Ecto neural progenitor cell (in vitro differentiated cells): ENCODE measurements around the gene CYP4A22.
"Not testable (repeated sequence)": the region's sequence is repeated elsewhere in the genome, so short reads cannot be mapped to it uniquely, and the experiment has no call there.

ENCODE experiments used
- DNase-seq: peaks from one replicate; pipeline ENCODE4 v3.0.0-alpha.2; 2018; ENCODE audit warnings: low spot score

Gene CYP4A22, protein sequence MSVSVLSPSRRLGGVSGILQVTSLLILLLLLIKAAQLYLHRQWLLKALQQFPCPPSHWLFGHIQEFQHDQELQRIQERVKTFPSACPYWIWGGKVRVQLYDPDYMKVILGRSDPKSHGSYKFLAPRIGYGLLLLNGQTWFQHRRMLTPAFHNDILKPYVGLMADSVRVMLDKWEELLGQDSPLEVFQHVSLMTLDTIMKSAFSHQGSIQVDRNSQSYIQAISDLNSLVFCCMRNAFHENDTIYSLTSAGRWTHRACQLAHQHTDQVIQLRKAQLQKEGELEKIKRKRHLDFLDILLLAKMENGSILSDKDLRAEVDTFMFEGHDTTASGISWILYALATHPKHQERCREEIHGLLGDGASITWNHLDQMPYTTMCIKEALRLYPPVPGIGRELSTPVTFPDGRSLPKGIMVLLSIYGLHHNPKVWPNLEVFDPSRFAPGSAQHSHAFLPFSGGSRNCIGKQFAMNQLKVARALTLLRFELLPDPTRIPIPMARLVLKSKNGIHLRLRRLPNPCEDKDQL

DNA sequence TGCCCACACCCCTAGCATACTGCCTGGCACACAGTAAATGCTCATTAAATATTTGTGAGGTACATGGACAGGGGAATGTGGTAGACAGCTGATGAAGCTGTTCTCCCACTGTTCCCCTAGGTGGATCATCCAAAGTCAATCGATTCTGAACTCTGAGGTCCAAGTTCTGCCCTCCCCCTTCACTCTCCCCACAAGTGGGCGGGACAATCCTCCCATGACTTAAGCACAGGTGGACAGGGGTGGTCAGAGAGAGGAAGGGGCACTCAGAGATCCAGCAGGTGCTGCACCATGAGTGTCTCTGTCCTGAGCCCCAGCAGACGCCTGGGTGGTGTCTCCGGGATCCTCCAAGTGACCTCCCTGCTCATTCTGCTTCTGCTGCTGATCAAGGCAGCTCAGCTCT, at the start of gene CYP4A22:
TSS of gene CYP4A22 (plus strand) at position 244 of the 400 bp plus-strand sequence. CDS start at position 289, 45 bp downstream.
- no peak for DNase-seq

- DNase-seq: not testable (repeated sequence)
These were observed 47.9 kb upstream of the CYP4A22 start for GRCh38 chr1:47089356-47089755.

DNA sequence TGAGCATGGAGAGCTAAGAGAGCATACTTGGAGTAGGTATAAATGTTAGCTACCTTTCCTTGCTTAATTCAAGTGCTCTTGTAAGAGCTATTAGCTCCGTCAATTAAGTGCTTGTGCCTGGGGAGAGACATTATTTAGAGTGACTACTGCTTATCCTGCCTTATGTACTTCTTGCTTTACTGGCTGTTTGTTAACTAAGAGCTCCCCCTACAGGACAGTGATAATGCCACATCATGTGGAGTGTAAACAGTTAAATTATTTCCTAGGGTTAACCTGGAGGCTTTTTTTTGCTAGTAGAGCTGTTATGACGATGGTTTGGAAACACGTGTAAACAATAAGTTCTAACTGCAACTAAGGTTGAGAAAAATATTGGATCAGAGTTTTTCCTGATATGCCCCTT, 45.8 kb upstream of the CYP4A22 start:
- not testable (repeated sequence) for DNase-seq

DNA sequence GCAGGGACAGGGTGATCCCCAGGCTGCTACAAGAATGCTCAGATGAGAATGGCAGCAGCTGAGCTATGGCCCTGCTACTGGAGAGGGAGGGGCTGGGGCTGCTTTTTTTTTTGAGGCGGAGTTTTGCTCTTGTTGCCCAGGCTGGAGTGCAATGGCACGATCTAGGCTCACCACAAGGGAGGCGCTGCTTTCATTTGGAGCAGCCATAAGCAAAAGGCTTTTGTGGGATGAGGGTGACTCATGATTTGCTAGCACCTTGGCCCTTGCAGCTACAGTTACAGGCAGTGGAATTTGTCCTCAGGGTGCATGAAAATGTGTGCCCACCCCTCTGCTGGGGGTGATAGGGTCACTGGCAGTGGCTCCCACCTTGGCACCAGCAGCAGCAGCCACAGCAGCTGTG, 32.4 kb upstream of the CYP4A22 start:
- DNase-seq: no peak

DNA sequence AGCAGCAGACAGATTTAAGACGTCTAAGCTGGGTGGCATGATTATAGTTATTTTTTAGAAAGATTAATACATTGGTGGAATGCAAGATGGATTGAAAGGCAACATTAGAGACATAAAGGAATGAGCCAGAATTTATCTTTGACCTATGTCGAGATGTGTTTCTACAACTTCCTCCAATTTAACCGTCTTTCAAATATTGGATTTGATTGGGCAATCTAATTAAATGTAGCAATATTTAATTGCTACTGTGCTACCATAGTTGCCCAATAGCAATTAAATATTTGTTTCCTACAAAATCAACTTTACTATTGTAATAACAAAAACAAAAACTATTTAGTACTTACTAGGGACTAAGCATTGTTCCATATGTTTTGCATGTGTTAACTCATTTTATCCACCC, 30.4 kb upstream of the CYP4A22 start:
- no peak for DNase-seq

DNA sequence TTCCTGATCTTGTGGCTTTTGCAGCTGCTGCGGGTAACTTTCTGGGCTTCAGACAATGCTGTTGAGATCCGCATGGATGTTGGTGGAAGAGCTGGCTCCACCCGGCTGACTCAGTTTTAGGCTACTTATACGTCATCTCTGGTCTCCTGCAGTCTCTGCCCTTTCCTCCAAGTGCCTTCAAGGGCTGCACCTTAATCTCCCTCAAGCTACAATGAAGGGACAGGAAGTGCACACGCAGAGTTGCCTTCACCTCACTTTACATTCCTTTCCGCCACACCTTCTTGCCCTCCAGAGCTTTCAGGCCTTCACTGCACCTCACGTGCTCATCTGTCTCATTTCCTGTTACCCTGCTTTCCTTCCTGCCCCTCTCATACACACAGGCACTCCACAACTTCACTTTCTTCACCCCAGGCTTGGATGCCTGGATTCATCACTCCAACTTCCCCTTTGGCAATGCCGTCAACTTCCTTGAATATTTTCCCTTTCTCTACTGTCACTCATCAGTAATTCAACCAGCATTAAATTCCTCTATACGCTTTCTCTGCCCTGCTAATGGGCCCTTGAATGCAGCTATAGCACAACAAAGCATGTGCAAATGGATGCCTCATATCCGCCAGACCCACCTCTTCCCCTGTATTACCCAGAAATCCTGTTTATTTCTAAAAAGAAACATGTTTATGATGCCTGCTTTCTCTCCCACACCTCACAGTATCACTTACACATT, 29.2 kb upstream of the CYP4A22 start:
- DNase-seq: not testable (repeated sequence)

GRCh38 chr1:47109482-47109881, 27.8 kb upstream of the CYP4A22 start:
- DNase-seq: not testable (repeated sequence)

- DNase-seq: no peak
These were observed 24.1 kb upstream of the CYP4A22 start for GRCh38 chr1:47113178-47113577.

- DNase-seq: not testable (repeated sequence)
These were observed 16.2 kb upstream of the CYP4A22 start for GRCh38 chr1:47121039-47121438.

GRCh38 chr1:47124834-47125233, 12.4 kb upstream of the CYP4A22 start:
- not testable (repeated sequence) for DNase-seq

DNA sequence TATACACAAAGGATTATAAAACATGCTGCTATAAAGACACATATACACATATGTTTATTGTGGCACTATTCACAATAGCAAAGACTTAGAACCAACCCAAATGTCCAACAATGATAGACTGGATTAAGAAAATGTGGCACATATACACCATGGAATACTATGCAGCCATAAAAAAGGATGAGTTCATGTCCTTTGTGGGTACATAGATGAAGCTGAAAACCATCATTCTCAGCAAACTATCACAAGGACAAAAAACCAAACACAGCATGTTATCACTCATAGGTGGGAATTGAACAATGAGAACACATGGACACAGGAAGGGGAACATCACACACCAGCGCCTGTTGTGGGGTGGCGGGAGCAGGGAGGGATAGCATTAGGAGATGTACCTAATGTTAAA, 10.2 kb upstream of the CYP4A22 start:
- not testable (repeated sequence) for DNase-seq

GRCh38 chr1:47128221-47128620, 9.0 kb upstream of the CYP4A22 start:
- no peak for DNase-seq

GRCh38 chr1:47128854-47129253, 8.4 kb upstream of the CYP4A22 start:
- DNase-seq: not testable (repeated sequence)

- DNase-seq: not testable (repeated sequence)
These were observed 7.6 kb upstream of the CYP4A22 start for GRCh38 chr1:47129489-47130230.

- not testable (repeated sequence) for DNase-seq
These were observed 4.6 kb upstream of the CYP4A22 start for GRCh38 chr1:47132665-47133064.

DNA sequence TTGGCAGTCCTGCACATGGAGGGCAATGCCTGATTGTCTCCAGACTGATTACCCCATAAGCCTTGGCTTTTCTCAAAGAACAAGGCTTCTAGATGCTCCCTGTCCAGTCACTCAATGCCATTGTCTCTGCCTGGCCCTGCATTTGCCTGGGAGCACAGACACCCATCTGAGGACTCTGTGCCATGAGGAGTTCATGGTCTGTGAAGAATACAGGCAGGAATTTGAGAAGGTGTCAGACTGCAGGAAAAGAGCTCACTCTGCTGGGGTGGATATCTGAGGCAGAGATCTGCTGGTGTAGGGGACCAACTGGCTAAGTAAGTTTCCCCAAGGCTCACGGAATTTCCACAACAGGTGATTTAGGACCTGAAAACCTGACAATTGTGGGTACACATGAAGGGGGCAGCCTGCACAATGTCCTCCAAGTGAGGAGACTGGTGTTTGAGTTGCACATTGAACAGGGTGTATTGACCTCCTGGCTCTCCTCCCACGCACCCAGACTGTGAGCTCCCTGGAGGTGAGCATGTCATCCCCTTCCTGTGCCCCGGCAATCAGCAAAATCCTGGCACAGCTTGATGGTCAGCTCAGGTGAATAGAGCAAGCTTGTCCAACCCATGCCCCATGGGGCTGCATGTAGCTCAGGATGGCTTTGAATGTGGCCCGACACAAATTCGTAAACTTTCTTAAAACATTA, 829 bp downstream of the CYP4A22 start:
- DNase-seq: no peak

- DNase-seq: not testable (repeated sequence)
These were observed 3.1 kb downstream of the CYP4A22 start for GRCh38 chr1:47140358-47140757.

GRCh38 chr1:47143654-47144053, 6.4 kb downstream of the CYP4A22 start:
- not testable (repeated sequence) for DNase-seq

DNA sequence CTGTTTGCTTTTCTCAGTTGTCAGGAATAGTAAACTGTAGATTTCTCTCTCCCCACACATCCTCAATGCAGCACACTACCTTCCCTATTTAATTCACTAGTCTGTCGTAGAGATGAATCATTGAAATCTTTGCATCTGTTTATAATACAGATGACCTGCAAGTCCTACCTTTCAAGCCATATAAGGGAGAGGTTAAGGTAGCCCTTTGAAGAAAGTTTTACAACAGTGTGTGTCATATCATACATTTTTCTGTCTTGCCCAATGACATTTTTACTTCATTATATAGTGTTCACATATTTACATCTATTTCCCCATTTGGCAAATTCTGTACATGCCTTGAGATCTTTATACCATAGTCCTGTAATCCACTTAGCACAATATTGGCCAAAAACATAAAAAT, 9.3 kb downstream of the CYP4A22 start:
- DNase-seq: not testable (repeated sequence)

DNA sequence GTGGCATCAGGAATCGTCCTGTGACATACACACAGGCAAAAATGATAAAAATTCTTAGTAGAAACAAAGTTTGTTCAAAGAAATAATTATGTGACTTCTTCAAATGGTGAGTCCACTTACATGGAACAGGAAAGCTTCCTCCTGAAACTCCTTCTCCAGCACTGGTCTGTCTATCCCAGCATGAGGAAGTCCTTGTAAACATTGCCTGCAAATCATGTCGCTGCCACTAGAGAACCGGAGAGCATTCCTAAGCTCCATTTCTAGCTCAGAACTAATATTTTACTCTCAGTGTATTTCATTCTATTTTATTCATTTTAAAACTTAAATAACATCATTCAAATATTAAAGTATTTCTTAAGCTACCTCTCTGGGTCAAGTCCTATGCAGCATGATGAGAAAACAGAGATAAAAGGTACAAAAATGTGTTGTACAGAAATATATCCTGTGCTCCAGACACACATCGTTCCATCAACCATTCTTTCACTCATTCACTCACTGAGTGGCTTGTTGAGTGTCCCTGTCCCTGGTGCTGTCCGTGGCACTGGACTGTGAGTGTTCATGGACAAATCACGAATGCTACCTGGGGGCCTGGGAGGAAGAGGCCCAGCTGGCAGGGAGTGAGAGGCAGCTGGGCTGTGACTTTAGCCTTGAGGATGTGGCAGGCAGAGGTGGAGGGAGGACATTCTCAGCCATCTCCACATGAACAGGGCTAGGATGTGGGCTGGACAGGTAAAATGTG, 10.0 kb downstream of the CYP4A22 start:
- no peak for DNase-seq

- DNase-seq: not testable (repeated sequence)
These were observed 11.9 kb downstream of the CYP4A22 start for GRCh38 chr1:47149162-47149561.
